GM23248 (cell line): ENCODE results near the gene EEA1.

ENCODE experiments used
- EZH2 ChIP-seq: fragments of 200-600 bp; sonication (generic); IDR thresholded peaks from 2 replicates; pipeline ENCODE4 v1.6.1; 2018; ENCODE audit warnings: antibody characterized with exemption, mild to moderate bottlenecking; ENCODE audit not compliant: insufficient read depth, poor library complexity, severe bottlenecking
- EZH2phosphoT487 ChIP-seq: fragments of 200-600 bp; sonication (generic); IDR thresholded peaks from 2 replicates; pipeline ENCODE4 v1.6.1; 2018; ENCODE audit warnings: antibody characterized with exemption, moderate library complexity, mild to moderate bottlenecking, low read depth; ENCODE audit not compliant: insufficient read depth

GRCh38 chr12:92943482-92944250 lies 14.6 kb upstream of the EEA1 start:
- TF ChIP-seq EZH2 (no peak), EZH2phosphoT487 (no peak)
